Left cardiac atrium (tissue), 4 donors: ENCODE data around the gene BCKDK. TPM values are rescaled to one million over a fixed set of nuclear protein-coding genes. Genes with fewer than 3 reads are reported as not detected.
"Not testable (repeated sequence)": the region's sequence is repeated elsewhere in the genome, so short reads cannot be mapped to it uniquely, and the experiment has no call there.

Experiments used
- ATAC-seq, 2 donors: fragments of 200-7000 bp; cut with Tn5 transposase; one replicate each; pipeline ENCODE4 v1.9.1; 2020; ENCODE audit warnings: mild to moderate bottlenecking in 2 of 2, moderate library complexity in 2 of 2
- DNase-seq: peaks from one replicate; pipeline ENCODE4 v3.0.0-alpha.2; 2020
- intact Hi-C, 2 donors: fragments of 100-400 bp; cut with DNase I; formaldehyde crosslinking; loops; one replicate each; pipeline versions ENCODE4 v1.14.1 to v1.15.1; 2022 to 2023
- total RNA-seq, 2 donors: library from RNA; stranded (reverse); fragmentation: NEBNext Ultra II Directional; extraction: Animal tissue kit (Norgen Biotek cat#: 25700); gene quantifications; one replicate each; pipeline ENCODE4 v1.2.1, GENCODE V29; 2021
- donor health status: DM: no; HTN: yes; CAD: no.
- donor health status: DM: no; HTN: yes; CAD: no; lungs with severe emphysema.
- donor health status: DM: yes; HTN: yes; CAD: no.
- donor health status: Dilated cardiomyopathy.

BCKDK gene
- total RNA-seq, 2 donors from 2014 or later = 43.4 to 46.4 TPM

DNA sequence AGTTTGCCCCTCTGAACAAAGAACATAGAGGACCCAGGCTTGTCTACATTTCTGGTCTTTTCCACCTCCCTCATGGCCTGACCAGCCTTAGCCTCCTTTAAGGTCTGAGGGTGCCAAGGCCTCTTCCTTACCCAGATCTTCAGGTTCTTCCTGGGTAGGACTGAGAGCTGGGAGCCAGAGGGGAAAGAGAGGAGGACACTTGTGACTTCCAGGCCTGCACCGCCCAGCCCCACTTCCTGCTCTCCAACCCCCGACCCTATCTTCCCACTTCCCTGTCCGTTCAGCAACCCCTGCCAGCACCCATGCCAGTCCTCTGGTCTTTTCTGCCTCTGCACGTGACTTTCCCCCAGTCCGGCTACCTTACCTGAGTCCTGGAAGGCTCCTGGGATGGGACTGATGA is 41.1 kb downstream of the BCKDK start:
- ATAC-seq (peak in 1 of 2 donors; percentile 33), DNase-seq (no peak)
- intact Hi-C loops = no loop called here

DNA sequence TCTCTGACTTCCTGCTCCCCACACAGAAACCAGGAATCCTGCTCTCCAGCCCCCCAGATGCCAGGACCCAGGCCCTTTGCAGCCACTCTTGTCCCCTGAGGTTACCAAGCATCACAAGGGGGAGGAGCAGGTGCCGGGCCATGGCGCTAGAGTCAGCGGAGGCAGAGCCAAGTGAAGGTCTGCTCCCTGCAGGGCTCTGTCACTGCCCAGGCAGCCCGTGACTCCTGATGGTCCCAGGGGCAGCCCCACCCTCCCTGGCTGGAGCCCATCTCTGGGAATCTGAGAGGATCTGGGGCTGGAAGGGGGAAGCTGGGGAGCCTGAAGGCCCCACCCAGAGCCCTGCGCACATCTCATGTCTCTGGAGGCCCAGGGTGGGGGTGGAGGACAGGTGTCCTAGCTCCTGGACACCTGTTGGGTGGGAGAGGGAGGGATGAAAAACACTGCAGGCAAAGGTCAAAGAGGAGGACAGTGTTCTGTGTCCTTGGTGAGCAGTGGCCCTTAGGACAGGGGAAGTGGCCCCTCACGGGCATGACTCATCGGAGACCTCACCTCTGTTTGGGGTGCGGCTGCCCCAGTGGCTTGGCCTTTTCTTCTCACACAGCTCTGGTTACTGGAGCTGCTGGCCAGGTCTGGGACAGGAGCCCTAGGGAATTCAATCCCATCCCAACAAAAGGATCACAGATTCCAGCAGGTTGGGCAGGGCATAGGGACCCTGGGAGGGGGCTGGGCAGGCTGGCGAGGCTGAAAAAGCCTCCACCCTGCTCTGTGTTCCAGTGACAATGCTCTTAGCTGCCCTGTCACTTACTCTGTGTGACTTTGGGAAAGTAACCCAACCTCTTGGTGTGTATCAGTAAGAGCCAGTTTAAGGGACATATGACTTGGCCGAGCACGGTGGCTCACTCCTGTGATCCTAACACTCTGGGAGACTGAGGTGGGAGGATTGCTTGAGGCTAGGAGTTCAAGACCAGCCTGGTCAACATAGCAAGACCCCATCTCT is 42.0 kb downstream of the BCKDK start, which contains the start of gene PRSS36:
PRSS36 (minus strand) TSS at position 173 of the 997 bp plus-strand sequence; CDS start at position 142, 31 bp downstream.
- no peak for DNase-seq
- peak in 1 of 2 donors; percentile 45 for ATAC-seq
- intact Hi-C loops = no loop called here

DNA sequence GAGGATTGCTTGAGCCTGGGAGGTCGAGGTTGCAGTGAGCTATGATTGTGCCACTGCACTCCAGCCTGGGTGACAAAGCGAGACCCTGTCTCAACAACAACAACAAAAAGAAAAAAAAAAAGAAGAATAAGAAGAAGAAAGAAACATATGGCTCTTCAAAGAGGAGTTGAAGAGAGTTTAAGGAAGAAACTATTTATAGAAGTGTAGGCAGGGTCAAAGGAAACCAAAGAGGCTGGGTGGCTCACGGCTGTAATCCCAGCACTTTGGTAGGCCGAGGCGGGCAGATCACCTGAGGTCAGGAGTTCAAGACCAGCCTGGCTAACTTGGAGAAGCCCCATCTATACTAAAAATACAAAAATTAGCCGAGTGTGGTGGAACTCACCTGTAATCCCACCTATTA is 42.8 kb downstream of the BCKDK start:
- DNase-seq, ATAC-seq, intact Hi-C loops: not testable (repeated sequence)

DNA sequence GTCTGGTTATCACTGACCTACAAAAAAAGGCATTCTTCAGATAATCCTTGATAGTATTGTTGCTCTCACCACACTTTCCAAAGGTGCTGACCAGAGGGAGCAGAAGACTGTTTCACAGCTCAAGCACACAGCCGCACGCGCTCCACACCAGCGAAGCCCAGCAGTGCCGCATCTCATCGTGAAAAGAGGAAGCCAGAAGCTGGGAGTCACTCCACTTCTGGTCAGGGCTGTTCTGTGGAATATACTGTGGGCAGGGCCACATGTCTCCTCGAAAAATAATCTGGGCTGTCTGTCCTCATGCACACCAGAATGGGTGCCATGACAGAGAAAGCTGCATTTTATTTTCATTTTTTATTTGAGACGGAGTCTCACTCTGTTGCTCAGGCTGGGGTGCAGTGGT is 49.0 kb downstream of the BCKDK start:
- DNase-seq (peak; percentile 25), ATAC-seq (peak in 1 of 2 donors; percentile 59)
- intact Hi-C loops = no loop called here

Other genes starting within 250 kb of the BCKDK start
- 10 to 100 TPM; 20.9 to 27.9 TPM for gene BCL7C, start 214.3 kb upstream of the BCKDK start, total RNA-seq
- gene CTF1, start 211.8 kb upstream of the BCKDK start, total RNA-seq = 1 to 10 TPM; 6.8 to 7.3 TPM
- 10 to 100 TPM in 1 of 2 donors, 1 to 10 TPM in 1; 6.4 to 10.1 TPM for gene FBXL19, start 184.8 kb upstream of the BCKDK start, total RNA-seq
- 10 to 100 TPM in 1 of 2 donors, 1 to 10 TPM in 1; 8.8 to 14.2 TPM for gene ORAI3, start 159.3 kb upstream of the BCKDK start, total RNA-seq
- 10 to 100 TPM in 1 of 2 donors, 1 to 10 TPM in 1; 9.2 to 10.9 TPM for gene SETD1A, start 150.6 kb upstream of the BCKDK start, total RNA-seq
- gene HSD3B7, start 123.2 kb upstream of the BCKDK start, total RNA-seq = 1 to 10 TPM; 9.8 to 10.0 TPM
- gene STX1B, start 97.7 kb upstream of the BCKDK start, total RNA-seq = 1 to 10 TPM; 1.1 to 1.2 TPM
- 10 to 100 TPM; 45.8 to 53.4 TPM for gene STX4, start 74.8 kb upstream of the BCKDK start, total RNA-seq
- gene ZNF668, start 34.1 kb upstream of the BCKDK start, total RNA-seq = 1 to 10 TPM; 5.5 to 6.6 TPM
- gene ZNF646, start 34.0 kb upstream of the BCKDK start, total RNA-seq = 1 to 10 TPM; 7.6 to 8.2 TPM
- 1 to 10 TPM in 1 of 2 donors, under 1 TPM in 1; 0.71 to 1.1 TPM for gene PRSS53, start 19.4 kb upstream of the BCKDK start, total RNA-seq
- gene VKORC1, start 13.6 kb upstream of the BCKDK start, total RNA-seq = 10 to 100 TPM; 47.1 to 53.2 TPM
- gene KAT8, start 9.3 kb downstream of the BCKDK start, total RNA-seq = 10 to 100 TPM; 57.3 to 74.1 TPM
- under 1 TPM in 1 of 2 donors, not detected in 1; 0.21 TPM for gene PRSS8, start 27.3 kb downstream of the BCKDK start, total RNA-seq
- 1 to 10 TPM; 3.0 to 4.2 TPM for gene PRSS36, start 41.7 kb downstream of the BCKDK start, total RNA-seq
- 100 to 1,000 TPM in 1 of 2 donors, 10 to 100 TPM in 1; 99.5 to 192 TPM for gene FUS, start 71.8 kb downstream of the BCKDK start, total RNA-seq
- gene PYCARD, start 94.4 kb downstream of the BCKDK start, total RNA-seq = 10 to 100 TPM; 10.8 to 19.1 TPM
- gene TRIM72, start 105.7 kb downstream of the BCKDK start, total RNA-seq = under 1 TPM; 0.44 to 0.47 TPM
- not detected for gene PYDC1, start 108.7 kb downstream of the BCKDK start, total RNA-seq
- gene ITGAM, start 151.6 kb downstream of the BCKDK start, total RNA-seq = 10 to 100 TPM in 1 of 2 donors, 1 to 10 TPM in 1; 7.4 to 22.1 TPM
- gene ITGAX, start 246.8 kb downstream of the BCKDK start, total RNA-seq = 1 to 10 TPM; 1.7 to 3.5 TPM